ENCODE results near the gene PDE8A.

DNA sequence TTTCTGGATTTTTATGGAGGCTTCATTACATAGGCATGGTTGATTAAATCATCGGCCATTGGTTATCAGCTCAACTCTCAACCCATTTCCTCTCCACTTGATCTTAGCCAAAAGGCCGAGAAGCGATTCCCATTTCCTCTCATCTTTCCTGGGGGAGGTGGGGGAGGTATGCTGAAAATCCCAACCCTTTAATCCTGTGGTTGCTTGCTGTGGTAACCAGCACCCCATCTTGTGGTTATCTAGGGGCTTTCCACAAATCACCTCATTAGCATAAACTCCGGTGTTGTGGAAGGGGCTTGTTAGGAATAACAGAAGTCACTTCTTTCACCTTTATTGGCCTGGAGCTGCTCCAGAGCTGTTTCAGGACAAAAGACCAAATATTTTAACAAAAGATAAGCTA lies 20.9 kb downstream of the PDE8A start:
- TF ChIP-seq, protein P1, sequence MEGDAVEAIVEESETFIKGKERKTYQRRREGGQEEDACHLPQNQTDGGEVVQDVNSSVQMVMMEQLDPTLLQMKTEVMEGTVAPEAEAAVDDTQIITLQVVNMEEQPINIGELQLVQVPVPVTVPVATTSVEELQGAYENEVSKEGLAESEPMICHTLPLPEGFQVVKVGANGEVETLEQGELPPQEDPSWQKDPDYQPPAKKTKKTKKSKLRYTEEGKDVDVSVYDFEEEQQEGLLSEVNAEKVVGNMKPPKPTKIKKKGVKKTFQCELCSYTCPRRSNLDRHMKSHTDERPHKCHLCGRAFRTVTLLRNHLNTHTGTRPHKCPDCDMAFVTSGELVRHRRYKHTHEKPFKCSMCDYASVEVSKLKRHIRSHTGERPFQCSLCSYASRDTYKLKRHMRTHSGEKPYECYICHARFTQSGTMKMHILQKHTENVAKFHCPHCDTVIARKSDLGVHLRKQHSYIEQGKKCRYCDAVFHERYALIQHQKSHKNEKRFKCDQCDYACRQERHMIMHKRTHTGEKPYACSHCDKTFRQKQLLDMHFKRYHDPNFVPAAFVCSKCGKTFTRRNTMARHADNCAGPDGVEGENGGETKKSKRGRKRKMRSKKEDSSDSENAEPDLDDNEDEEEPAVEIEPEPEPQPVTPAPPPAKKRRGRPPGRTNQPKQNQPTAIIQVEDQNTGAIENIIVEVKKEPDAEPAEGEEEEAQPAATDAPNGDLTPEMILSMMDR (conservative IDR thresholded peaks at IDR 0.05; ENCODE audit: low read depth, low read length): no peak
- TF ChIP-seq EZH2 (IDR thresholded peaks at IDR 0.05; ENCODE audit: low read length, unreplicated experiment): no peak

All from PC-3 (cell line).